ENCODE measurements around the gene MYNN. TPM values are rescaled to one million over a fixed set of nuclear protein-coding genes. Genes with fewer than 3 reads are reported as not detected.

MYNN gene
- total and polyA plus RNA-seq, 2 of the 13 experiments (the other 11 are each of a cell fraction or from before 2014, with no cell fraction given), result 10.4 to 17.6 TPM

DNA sequence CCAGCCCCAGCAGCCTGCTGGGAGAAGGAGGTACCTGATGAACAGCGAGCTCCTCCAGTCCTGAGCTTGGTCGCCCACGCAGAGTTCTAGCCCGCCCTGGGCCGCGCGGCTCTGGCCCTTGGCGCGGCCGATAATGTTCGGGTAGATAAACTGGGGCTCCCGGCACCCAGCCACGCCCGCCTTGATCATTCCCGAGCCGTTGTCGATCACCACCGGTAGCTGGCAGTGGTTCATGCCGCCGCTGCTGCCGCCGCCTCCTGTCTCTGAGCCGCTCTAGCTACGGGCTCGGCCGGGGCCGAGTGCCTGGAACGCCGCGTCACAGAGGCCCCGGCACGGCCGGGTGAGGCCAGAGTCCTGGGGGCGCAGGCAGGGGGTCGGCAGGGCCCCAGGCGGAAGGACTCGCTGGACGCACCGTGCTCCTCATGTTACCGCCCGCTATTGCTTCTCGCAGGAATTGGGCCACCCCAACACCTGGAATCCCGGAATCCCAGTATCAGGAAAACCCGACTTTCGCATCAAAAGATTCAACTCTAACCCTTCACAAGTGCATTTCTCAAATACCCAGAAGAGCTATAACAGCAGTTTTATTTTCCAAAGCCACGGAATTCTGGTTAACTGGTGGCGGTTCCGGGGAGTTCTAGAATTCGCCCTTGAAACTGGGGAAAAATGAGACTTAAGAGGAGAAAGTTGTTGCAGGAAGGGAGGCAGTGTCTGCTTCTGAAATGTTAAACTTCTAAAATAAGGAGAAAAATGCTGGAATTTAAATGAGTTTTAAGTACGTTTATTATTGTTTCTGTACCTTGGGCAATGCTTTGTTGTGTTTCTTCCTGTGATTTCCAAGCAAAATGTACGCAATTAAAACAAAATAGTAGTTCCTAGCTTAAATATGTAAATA, 3.7 kb upstream of the MYNN start, which contains the start of gene ACTRT3 (continued):
- TF ChIP-seq, protein P1, sequence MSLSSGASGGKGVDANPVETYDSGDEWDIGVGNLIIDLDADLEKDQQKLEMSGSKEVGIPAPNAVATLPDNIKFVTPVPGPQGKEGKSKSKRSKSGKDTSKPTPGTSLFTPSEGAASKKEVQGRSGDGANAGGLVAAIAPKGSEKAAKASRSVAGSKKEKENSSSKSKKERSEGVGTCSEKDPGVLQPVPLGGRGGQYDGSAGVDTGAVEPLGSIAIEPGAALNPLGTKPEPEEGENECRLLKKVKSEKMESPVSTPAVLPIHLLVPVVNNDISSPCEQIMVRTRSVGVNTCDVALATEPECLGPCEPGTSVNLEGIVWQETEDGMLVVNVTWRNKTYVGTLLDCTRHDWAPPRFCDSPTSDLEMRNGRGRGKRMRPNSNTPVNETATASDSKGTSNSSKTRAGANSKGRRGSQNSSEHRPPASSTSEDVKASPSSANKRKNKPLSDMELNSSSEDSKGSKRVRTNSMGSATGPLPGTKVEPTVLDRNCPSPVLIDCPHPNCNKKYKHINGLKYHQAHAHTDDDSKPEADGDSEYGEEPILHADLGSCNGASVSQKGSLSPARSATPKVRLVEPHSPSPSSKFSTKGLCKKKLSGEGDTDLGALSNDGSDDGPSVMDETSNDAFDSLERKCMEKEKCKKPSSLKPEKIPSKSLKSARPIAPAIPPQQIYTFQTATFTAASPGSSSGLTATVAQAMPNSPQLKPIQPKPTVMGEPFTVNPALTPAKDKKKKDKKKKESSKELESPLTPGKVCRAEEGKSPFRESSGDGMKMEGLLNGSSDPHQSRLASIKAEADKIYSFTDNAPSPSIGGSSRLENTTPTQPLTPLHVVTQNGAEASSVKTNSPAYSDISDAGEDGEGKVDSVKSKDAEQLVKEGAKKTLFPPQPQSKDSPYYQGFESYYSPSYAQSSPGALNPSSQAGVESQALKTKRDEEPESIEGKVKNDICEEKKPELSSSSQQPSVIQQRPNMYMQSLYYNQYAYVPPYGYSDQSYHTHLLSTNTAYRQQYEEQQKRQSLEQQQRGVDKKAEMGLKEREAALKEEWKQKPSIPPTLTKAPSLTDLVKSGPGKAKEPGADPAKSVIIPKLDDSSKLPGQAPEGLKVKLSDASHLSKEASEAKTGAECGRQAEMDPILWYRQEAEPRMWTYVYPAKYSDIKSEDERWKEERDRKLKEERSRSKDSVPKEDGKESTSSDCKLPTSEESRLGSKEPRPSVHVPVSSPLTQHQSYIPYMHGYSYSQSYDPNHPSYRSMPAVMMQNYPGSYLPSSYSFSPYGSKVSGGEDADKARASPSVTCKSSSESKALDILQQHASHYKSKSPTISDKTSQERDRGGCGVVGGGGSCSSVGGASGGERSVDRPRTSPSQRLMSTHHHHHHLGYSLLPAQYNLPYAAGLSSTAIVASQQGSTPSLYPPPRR (CRISPR knock-in tag; IDR thresholded peaks at IDR 0.05; ENCODE audit: borderline replicate concordance), result no peak
- TF ChIP-seq, protein P2, sequence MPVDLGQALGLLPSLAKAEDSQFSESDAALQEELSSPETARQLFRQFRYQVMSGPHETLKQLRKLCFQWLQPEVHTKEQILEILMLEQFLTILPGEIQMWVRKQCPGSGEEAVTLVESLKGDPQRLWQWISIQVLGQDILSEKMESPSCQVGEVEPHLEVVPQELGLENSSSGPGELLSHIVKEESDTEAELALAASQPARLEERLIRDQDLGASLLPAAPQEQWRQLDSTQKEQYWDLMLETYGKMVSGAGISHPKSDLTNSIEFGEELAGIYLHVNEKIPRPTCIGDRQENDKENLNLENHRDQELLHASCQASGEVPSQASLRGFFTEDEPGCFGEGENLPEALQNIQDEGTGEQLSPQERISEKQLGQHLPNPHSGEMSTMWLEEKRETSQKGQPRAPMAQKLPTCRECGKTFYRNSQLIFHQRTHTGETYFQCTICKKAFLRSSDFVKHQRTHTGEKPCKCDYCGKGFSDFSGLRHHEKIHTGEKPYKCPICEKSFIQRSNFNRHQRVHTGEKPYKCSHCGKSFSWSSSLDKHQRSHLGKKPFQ (CRISPR knock-in tag; IDR thresholded peaks at IDR 0.05; ENCODE audit: insufficient replicate concordance), result no peak
- TF ChIP-seq REXO4 (CRISPR knock-in tag; IDR thresholded peaks at IDR 0.05; ENCODE audit: borderline replicate concordance), result no peak
- no peak for TF ChIP-seq ZNF567 (CRISPR knock-in tag; IDR thresholded peaks at IDR 0.05; ENCODE audit: borderline replicate concordance)
- TF ChIP-seq ZNF44 (CRISPR knock-in tag; IDR thresholded peaks at IDR 0.05), result no peak
- no peak for TF ChIP-seq NR2F2 (IDR thresholded peaks at IDR 0.05; ENCODE audit: borderline replicate concordance, low read depth)
- no peak for TF ChIP-seq TCF7 (IDR thresholded peaks at IDR 0.05; ENCODE audit: low read depth)
- peak; percentile 48; the same call in 1 of the 2 replicates for TF ChIP-seq ISL2 (CRISPR knock-in tag; IDR thresholded peaks at IDR 0.05)
- no peak for TF ChIP-seq THAP11 (CRISPR knock-in tag; IDR thresholded peaks at IDR 0.05)
- peak; percentile 30; the same call in 1 of the 2 replicates for TF ChIP-seq REPIN1 (CRISPR knock-in tag; IDR thresholded peaks at IDR 0.05; ENCODE audit: borderline replicate concordance, low read depth)
- TF ChIP-seq ZNF343 (CRISPR knock-in tag; IDR thresholded peaks at IDR 0.05), result no peak
- no peak for TF ChIP-seq KAT7 (CRISPR knock-in tag; IDR thresholded peaks at IDR 0.05; ENCODE audit: borderline replicate concordance)
- TF ChIP-seq NFYC (CRISPR knock-in tag; IDR thresholded peaks at IDR 0.05), result no peak
- no peak for TF ChIP-seq HNRNPL (IDR thresholded peaks at IDR 0.05; ENCODE audit: low read depth, low read length)
- TF ChIP-seq, protein P3, sequence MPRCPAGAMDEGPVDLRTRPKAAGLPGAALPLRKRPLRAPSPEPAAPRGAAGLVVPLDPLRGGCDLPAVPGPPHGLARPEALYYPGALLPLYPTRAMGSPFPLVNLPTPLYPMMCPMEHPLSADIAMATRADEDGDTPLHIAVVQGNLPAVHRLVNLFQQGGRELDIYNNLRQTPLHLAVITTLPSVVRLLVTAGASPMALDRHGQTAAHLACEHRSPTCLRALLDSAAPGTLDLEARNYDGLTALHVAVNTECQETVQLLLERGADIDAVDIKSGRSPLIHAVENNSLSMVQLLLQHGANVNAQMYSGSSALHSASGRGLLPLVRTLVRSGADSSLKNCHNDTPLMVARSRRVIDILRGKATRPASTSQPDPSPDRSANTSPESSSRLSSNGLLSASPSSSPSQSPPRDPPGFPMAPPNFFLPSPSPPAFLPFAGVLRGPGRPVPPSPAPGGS (CRISPR knock-in tag; IDR thresholded peaks at IDR 0.05), result no peak
- TF ChIP-seq, protein P4, sequence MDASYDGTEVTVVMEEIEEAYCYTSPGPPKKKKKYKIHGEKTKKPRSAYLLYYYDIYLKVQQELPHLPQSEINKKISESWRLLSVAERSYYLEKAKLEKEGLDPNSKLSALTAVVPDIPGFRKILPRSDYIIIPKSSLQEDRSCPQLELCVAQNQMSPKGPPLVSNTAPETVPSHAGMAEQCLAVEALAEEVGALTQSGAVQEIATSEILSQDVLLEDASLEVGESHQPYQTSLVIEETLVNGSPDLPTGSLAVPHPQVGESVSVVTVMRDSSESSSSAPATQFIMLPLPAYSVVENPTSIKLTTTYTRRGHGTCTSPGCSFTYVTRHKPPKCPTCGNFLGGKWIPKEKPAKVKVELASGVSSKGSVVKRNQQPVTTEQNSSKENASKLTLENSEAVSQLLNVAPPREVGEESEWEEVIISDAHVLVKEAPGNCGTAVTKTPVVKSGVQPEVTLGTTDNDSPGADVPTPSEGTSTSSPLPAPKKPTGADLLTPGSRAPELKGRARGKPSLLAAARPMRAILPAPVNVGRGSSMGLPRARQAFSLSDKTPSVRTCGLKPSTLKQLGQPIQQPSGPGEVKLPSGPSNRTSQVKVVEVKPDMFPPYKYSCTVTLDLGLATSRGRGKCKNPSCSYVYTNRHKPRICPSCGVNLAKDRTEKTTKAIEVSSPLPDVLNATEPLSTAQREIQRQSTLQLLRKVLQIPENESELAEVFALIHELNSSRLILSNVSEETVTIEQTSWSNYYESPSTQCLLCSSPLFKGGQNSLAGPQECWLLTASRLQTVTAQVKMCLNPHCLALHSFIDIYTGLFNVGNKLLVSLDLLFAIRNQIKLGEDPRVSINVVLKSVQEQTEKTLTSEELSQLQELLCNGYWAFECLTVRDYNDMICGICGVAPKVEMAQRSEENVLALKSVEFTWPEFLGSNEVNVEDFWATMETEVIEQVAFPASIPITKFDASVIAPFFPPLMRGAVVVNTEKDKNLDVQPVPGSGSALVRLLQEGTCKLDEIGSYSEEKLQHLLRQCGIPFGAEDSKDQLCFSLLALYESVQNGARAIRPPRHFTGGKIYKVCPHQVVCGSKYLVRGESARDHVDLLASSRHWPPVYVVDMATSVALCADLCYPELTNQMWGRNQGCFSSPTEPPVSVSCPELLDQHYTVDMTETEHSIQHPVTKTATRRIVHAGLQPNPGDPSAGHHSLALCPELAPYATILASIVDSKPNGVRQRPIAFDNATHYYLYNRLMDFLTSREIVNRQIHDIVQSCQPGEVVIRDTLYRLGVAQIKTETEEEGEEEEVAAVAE (CRISPR knock-in tag; IDR thresholded peaks at IDR 0.05; ENCODE audit: borderline replicate concordance), result no peak
- TF ChIP-seq EED (CRISPR knock-in tag; IDR thresholded peaks at IDR 0.05), result no peak
